ENCODE measurements around the gene NR0B2.
"Not testable (repeated sequence)": the region's sequence is repeated elsewhere in the genome, so short reads cannot be mapped to it uniquely, and the experiment has no call there.

Gene NR0B2

GRCh38 chr1:26913754-26914619 lies at the start of gene NR0B2:
Gene NR0B2 (minus strand): TSS chr1:26913975. CDS start chr1:26913940, 35 bp downstream.
- DNase-seq = no peak

- no peak for DNase-seq
Measured at GRCh38 chr1:26961826-26962225, 48.1 kb upstream of the NR0B2 start.

GRCh38 chr1:26960625-26960966 lies 46.8 kb upstream of the NR0B2 start:
- no peak for DNase-seq

- DNase-seq = peak; percentile 64
Measured at GRCh38 chr1:26959722-26960624, 46.2 kb upstream of the NR0B2 start, which contains the start of gene KDF1. Gene KDF1 (minus strand): TSS chr1:26960468. CDS start chr1:26952380, 8,088 bp downstream.

GRCh38 chr1:26959270-26959669 lies 45.5 kb upstream of the NR0B2 start:
- DNase-seq = no peak

GRCh38 chr1:26957306-26957705 lies 43.5 kb upstream of the NR0B2 start:
- DNase-seq = no peak

GRCh38 chr1:26956321-26956720 lies 42.5 kb upstream of the NR0B2 start:
- no peak for DNase-seq

GRCh38 chr1:26953374-26953773 lies 39.6 kb upstream of the NR0B2 start:
- DNase-seq = no peak

- DNase-seq = no peak
Measured at GRCh38 chr1:26951821-26952497, 38.2 kb upstream of the NR0B2 start.

- DNase-seq = no peak
Measured at GRCh38 chr1:26951216-26951615, 37.4 kb upstream of the NR0B2 start.

GRCh38 chr1:26950602-26951001 lies 36.8 kb upstream of the NR0B2 start:
- DNase-seq = no peak

- no peak for DNase-seq
Measured at GRCh38 chr1:26949926-26950319, 36.1 kb upstream of the NR0B2 start.

- no peak for DNase-seq
Measured at GRCh38 chr1:26949266-26949925, 35.6 kb upstream of the NR0B2 start.

- DNase-seq = not testable (repeated sequence)
Measured at GRCh38 chr1:26948725-26949057, 34.9 kb upstream of the NR0B2 start.

GRCh38 chr1:26946270-26946669 lies 32.5 kb upstream of the NR0B2 start:
- no peak for DNase-seq

GRCh38 chr1:26945728-26946127 lies 32.0 kb upstream of the NR0B2 start:
- no peak for DNase-seq

- no peak for DNase-seq
Measured at GRCh38 chr1:26945138-26945537, 31.4 kb upstream of the NR0B2 start.

- DNase-seq = no peak
Measured at GRCh38 chr1:26942656-26943055, 28.9 kb upstream of the NR0B2 start.

GRCh38 chr1:26941311-26941710 lies 27.5 kb upstream of the NR0B2 start:
- DNase-seq = no peak

GRCh38 chr1:26938659-26939025 lies 24.9 kb upstream of the NR0B2 start:
- no peak for DNase-seq

- no peak for DNase-seq
Measured at GRCh38 chr1:26938004-26938658, 24.4 kb upstream of the NR0B2 start.

- DNase-seq = no peak
Measured at GRCh38 chr1:26936823-26937222, 23.0 kb upstream of the NR0B2 start.

Measured in CD4-positive, alpha-beta T cell treated with Interferon gamma for 1 hour (primary cell).